HEK293 (cell line): ENCODE results near the gene CEP83.
"Not testable (repeated sequence)": the region's sequence is repeated elsewhere in the genome, so short reads cannot be mapped to it uniquely, and the experiment has no call there.

Experiments used
- CTCF ChIP-seq: fragments of 450-650 bp; formaldehyde crosslinking; IDR thresholded peaks from 2 replicates; pipeline ENCODE4 v1.5.1; 2016; ENCODE audit warnings: missing biosample characterization, missing genetic modification characterization
- ZBTB26 ChIP-seq: fragments of 450-650 bp; formaldehyde crosslinking; optimal IDR thresholded peaks from 2 replicates; pipeline ENCODE3; 2016; ENCODE audit warnings: missing biosample characterization, mild to moderate bottlenecking, missing genetic modification characterization
- ZNF138 ChIP-seq: fragments of 450-650 bp; formaldehyde crosslinking; IDR thresholded peaks from 2 replicates; pipeline ENCODE4 v1.5.1; 2016; ENCODE audit warnings: missing biosample characterization, missing genetic modification characterization, borderline replicate concordance
- ZNF169 ChIP-seq: fragments of 450-650 bp; formaldehyde crosslinking; IDR thresholded peaks from 2 replicates; pipeline ENCODE4 v1.5.1; 2016; ENCODE audit warnings: missing biosample characterization, missing genetic modification characterization
- ZNF175 ChIP-seq: fragments of 450-650 bp; formaldehyde crosslinking; IDR thresholded peaks from 2 replicates; pipeline ENCODE4 v1.5.1; 2016; ENCODE audit warnings: missing biosample characterization, missing genetic modification characterization
- ZNF48 ChIP-seq: fragments of 450-650 bp; formaldehyde crosslinking; IDR thresholded peaks from 2 replicates; pipeline ENCODE4 v1.5.1; 2016; ENCODE audit warnings: missing biosample characterization, missing genetic modification characterization
- ZNF600 ChIP-seq: fragments of 450-650 bp; formaldehyde crosslinking; IDR thresholded peaks from 2 replicates; pipeline ENCODE4 v1.5.1; 2016; ENCODE audit warnings: missing biosample characterization, missing genetic modification characterization
- ZNF701 ChIP-seq: fragments of 450-650 bp; formaldehyde crosslinking; IDR thresholded peaks from 2 replicates; pipeline ENCODE4 v1.5.1; 2016; ENCODE audit warnings: missing biosample characterization, missing genetic modification characterization

GRCh38 chr12:94424830-94425229 lies 34.8 kb downstream of the CEP83 start:
- TF ChIP-seq ZNF138 (tag by site-specific recombination); ZNF48 (tag by site-specific recombination); ZBTB26 (tag by site-specific recombination); CTCF (tag by site-specific recombination); ZNF169; ZNF600; ZNF701; ZNF175: not testable (repeated sequence)
